ENCODE measurements around the gene LIFR.

- TF ChIP-seq CTCF (conservative IDR thresholded peaks at IDR 0.05 in 1 of 2, IDR thresholded peaks at IDR 0.05 in 1 of 2; ENCODE audit: low read depth in 1 of 2, low read length in 2 of 2) (no peak), EZH2 (IDR thresholded peaks at IDR 0.05; ENCODE audit: low read length, missing control alignments) (no peak)
Observed at GRCh38 chr5:38455796-38456330, 100.6 kb downstream of the LIFR start.
